Lower leg skin (tissue), 3 donors: ENCODE data around the gene AANAT.

ENCODE experiments used
- CTCF ChIP-seq, 3 donors: fragments of 450-650 bp; IDR thresholded peaks; one replicate each; pipeline ENCODE4 v1.5.1; 2016; ENCODE audit warnings: antibody characterized with exemption in 3 of 3, mild to moderate bottlenecking in 3 of 3, moderate library complexity in 2 of 3
- POLR2A ChIP-seq, 2 donors: fragments of 450-650 bp; IDR thresholded peaks; one replicate each; pipeline ENCODE4 v1.6.1; 2016 to 2017; ENCODE audit warnings: antibody characterized with exemption in 2 of 2, mild to moderate bottlenecking in 1 of 2, moderate library complexity in 1 of 2

DNA sequence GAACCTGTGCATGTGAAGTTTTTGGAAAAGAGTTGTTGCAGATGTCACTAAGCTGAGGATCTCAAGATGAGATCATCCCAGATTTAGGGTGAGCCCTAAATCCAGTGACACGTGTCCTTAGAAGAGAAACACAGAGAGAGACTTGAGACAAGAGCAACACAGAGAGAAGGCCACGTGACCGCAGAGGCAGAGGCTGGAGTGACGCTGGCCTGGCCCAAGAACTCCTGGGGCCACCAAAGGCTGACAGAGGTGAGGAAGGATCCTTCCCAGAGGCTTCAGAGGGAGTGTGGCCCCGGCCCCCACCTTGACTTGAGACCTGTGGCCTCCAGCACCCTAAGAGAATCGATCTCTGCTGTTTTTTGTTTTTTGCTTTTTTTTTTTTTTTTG lies 45.9 kb downstream of the AANAT start:
- TF ChIP-seq CTCF (IDR thresholded peaks at IDR 0.05) (no peak), POLR2A (IDR thresholded peaks at IDR 0.05) (no peak)
